ENCODE data around the gene DIDO1. TPM values are rescaled to one million over a fixed set of nuclear protein-coding genes. Genes with fewer than 3 reads are reported as not detected.

DIDO1 gene
- total RNA-seq, 1 experiment from 2014 or later, result 85.9 TPM

GRCh38 chr20:62896526-62896925, 29.8 kb downstream of the DIDO1 start:
- Histone ChIP-seq H2BK120ac (ENCODE audit: low read depth, low read length, poor library complexity, severe bottlenecking) (no peak overlapping the region), H3K4me2 (ENCODE audit: insufficient read depth, insufficient read length, low read length) (no peak overlapping the region), H3K79me2 (ENCODE audit: insufficient read depth, low read length) (no peaks in the 10 kb centered on the region), H3K23me2 (ENCODE audit: insufficient read length, low read depth, low read length, poor library complexity, severe bottlenecking) (no peaks in the 10 kb centered on the region), H3T11ph (ENCODE audit: low read length) (no peak overlapping the region), H3K79me1 (ENCODE audit: insufficient read depth, low read depth, low read length, poor library complexity, severe bottlenecking) (no peaks in the 10 kb centered on the region), H3K18ac (ENCODE audit: insufficient read length, low read depth, low read length) (no peak overlapping the region), H4K20me1 (ENCODE audit: control insufficient read depth, insufficient read depth, insufficient read length) (no peaks in the 10 kb centered on the region), H2BK12ac (ENCODE audit: insufficient read length, low read depth, low read length) (no peak overlapping the region), H3K4me1 (ENCODE audit: insufficient read depth, low read length) (no peaks in the 10 kb centered on the region; the same call in 1 of the 2 replicates), H3K56ac (ENCODE audit: insufficient read length, low read depth, low read length) (no peak overlapping the region), H3K14ac (ENCODE audit: insufficient read depth, low read length) (no peak overlapping the region), H2BK15ac (ENCODE audit: low read depth, low read length) (no peak overlapping the region), H3K4ac (ENCODE audit: low read depth, low read length) (no peak overlapping the region), H3K27ac (ENCODE audit: insufficient read length, low read depth, low read length) (no peak overlapping the region), H2AK5ac (ENCODE audit: insufficient read length, low read length) (no peak overlapping the region), H3K27me3 (ENCODE audit: insufficient read depth, low read length) (no peaks in the 10 kb centered on the region), H2BK5ac (ENCODE audit: insufficient read length, low read length) (no peak overlapping the region), H2BK20ac (ENCODE audit: low read depth, low read length, poor library complexity, severe bottlenecking) (no peak overlapping the region), H4K8ac (replicated peaks; ENCODE audit: insufficient read length, low read depth, low read length) (no peak overlapping the region), H3K23ac (ENCODE audit: insufficient read length, low read depth, low read length) (no peak overlapping the region), H4K5ac (ENCODE audit: insufficient read length, low read depth, low read length) (no peak overlapping the region), H3K9me3 (ENCODE audit: control insufficient read depth, low read depth, low read length) (no peaks in the 10 kb centered on the region), H2AFZ (ENCODE audit: low read length) (no peak overlapping the region), H4K91ac (ENCODE audit: insufficient read length, low read depth, low read length) (no peak overlapping the region), H3K9ac (ENCODE audit: extremely low read depth, insufficient read length, low read length) (no peak overlapping the region)
- Mint-ChIP-seq H3K4me3 (no peak overlapping the region), H3K9me3 (no peaks in the 10 kb centered on the region; a peak in 1 of 5 replicates), H3K27ac (peak overlapping the region in 1 of 3 experiments; percentile 61; a peak in 2 of 7 replicates), H3K4me1 (peaks cover 32 to 37% of the 10 kb centered on the region in 2 experiments), H3K27me3 (ENCODE audit: low read depth) (no peaks in the 10 kb centered on the region), H3K36me3 (ENCODE audit: insufficient read depth in 1 of 3, low read depth in 3 of 3) (peaks cover 30 to 56% (median 31%) of the 10 kb centered on the region in 3 experiments; a peak in 6 of 7 replicates)
- no CpG with 5 or more reads among the region's 16 CpGs for WGBS (ENCODE audit: extremely low coverage, insufficient read length, low lambda C conversion rate)
- TF ChIP-seq, protein P1, sequence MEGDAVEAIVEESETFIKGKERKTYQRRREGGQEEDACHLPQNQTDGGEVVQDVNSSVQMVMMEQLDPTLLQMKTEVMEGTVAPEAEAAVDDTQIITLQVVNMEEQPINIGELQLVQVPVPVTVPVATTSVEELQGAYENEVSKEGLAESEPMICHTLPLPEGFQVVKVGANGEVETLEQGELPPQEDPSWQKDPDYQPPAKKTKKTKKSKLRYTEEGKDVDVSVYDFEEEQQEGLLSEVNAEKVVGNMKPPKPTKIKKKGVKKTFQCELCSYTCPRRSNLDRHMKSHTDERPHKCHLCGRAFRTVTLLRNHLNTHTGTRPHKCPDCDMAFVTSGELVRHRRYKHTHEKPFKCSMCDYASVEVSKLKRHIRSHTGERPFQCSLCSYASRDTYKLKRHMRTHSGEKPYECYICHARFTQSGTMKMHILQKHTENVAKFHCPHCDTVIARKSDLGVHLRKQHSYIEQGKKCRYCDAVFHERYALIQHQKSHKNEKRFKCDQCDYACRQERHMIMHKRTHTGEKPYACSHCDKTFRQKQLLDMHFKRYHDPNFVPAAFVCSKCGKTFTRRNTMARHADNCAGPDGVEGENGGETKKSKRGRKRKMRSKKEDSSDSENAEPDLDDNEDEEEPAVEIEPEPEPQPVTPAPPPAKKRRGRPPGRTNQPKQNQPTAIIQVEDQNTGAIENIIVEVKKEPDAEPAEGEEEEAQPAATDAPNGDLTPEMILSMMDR (conservative IDR thresholded peaks at IDR 0.05), result no peak
- no peak for DNase-seq
